ENCODE results near the gene CASZ1.

DNA sequence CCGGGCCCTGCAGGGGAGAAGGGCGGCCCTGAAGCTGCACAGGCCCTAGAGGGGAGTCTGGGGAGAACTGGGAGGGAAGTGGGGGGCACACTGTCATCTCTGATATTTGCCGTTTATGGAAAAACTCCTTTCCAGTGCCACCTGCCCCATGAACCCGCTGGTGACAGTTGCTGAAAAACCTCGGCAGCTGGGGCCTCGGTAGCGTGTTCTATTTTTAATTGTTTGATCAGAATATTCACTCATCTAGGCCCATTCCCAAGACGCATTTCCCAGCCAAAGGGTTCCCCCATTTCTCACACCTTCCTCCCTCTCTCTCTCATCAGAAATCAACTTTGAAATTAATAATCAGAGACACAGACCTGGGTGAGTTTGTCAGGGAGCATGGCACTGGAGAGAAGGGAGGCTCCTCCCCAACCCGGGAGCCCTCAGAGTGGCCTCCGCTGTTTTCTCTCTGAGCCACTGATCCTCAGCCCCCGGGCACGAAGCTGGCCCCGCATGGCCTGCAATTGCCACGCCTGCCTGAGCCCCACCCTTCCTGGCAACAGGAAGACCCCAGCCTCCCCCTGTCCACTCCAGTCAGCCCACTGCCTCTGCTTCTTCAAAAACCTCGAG is 111.1 kb downstream of the CASZ1 start:
- no peak for TF ChIP-seq CTCF (conservative IDR thresholded peaks at IDR 0.05 in 1 of 2, IDR thresholded peaks at IDR 0.05 in 1 of 2; ENCODE audit: low read depth in 1 of 2, low read length in 2 of 2)
- no peak for TF ChIP-seq EZH2 (IDR thresholded peaks at IDR 0.05; ENCODE audit: low read length, missing control alignments)
